Kidney (tissue), 14 donors: ENCODE results near the gene EPDR1. TPM values are rescaled to one million over a fixed set of nuclear protein-coding genes. Genes with fewer than 3 reads are reported as not detected.

ENCODE experiments used
- DNase-seq, 5 donors: peaks; one replicate each; pipeline ENCODE4 v3.0.0-alpha.2; 2013 to 2020
- FAIRE-seq: peaks from 2 replicates; lab custom pipeline; 2012; peaks lifted over from hg19 to GRCh38; lab: Jason Lieb, UNC
- H3K27ac ChIP-seq, 2 donors: one replicate each; pipeline ENCODE4 v1.7.0; 2013; ENCODE audit warnings: low read depth in 2 of 2, low read length in 2 of 2, inconsistent platforms in 1 of 2
- H3K27me3 ChIP-seq: one replicate; pipeline ENCODE4 v1.7.1; 2013; ENCODE audit warnings: low read length, inconsistent platforms; ENCODE audit not compliant: control insufficient read depth, insufficient read depth
- H3K36me3 ChIP-seq, 3 donors: one replicate each; pipeline versions ENCODE4 v1.7.0 to v1.7.1; 2013; ENCODE audit warnings: low read length in 3 of 3, control low read depth in 1 of 3, inconsistent platforms in 1 of 3; ENCODE audit not compliant: insufficient read depth in 3 of 3, control insufficient read depth in 2 of 3
- H3K4me1 ChIP-seq, 3 donors: one replicate each; pipeline versions ENCODE4 v1.7.0 to v1.7.1; 2013; ENCODE audit warnings: low read length in 3 of 3, inconsistent platforms in 1 of 3, low read depth in 1 of 3; ENCODE audit not compliant: control insufficient read depth in 2 of 3, insufficient read depth in 2 of 3
- H3K4me3 ChIP-seq, 3 donors: one replicate each; pipeline versions ENCODE4 v1.7.0 to v1.8.1; 2013; ENCODE audit warnings: low read length in 3 of 3, control low read depth in 1 of 3, inconsistent platforms in 1 of 3
- H3K9ac ChIP-seq, 3 donors: one replicate each; pipeline versions ENCODE4 v1.7.0 to v1.7.1; 2013; ENCODE audit warnings: low read length in 3 of 3, control low read depth in 1 of 3, inconsistent platforms in 1 of 3
- H3K9me3 ChIP-seq, 3 donors: one replicate each; pipeline versions ENCODE4 v1.7.0 to v1.7.1; 2013; ENCODE audit warnings: low read length in 3 of 3, control low read depth in 1 of 3, inconsistent platforms in 1 of 3; ENCODE audit not compliant: control insufficient read depth in 2 of 3, insufficient read depth in 1 of 3
- intact Hi-C: fragments of 100-400 bp; cut with DNase I; formaldehyde crosslinking; loops from one replicate; pipeline ENCODE4 v1.11.1; 2022
- polyA plus RNA-seq: library from polyadenylated mRNA; stranded (reverse); fragments of 350-450 nt; fragmentation: Illumina TruSeq; extraction: RNeasy Lipid Tissue Mini Kit (QIAGEN cat#74804); gene quantifications from one replicate; pipeline ENCODE4 v1.2.3, GENCODE V29; 2014; ENCODE audit warnings: low read depth, low replicate concordance; ENCODE audit not compliant: insufficient read depth
- total RNA-seq: library from RNA; stranded (reverse); fragmentation: NEBNext Ultra II Directional; extraction: Animal tissue kit (Norgen Biotek cat#: 25700); gene quantifications from one replicate; pipeline ENCODE4 v1.2.1, GENCODE V29; 2021
- TF ChIP-seq, protein P1 (sequence below): IDR thresholded peaks from 3 replicates; pipeline ENCODE4 v1.5.1; 2012; ENCODE audit warnings: mild to moderate bottlenecking, moderate library complexity, borderline replicate concordance; ENCODE audit not compliant: insufficient read depth; ENCODE audit errors: extremely low read depth
- donor health status: control.
- donor health status: control.
- donor health status: control.
- donor health status: control.
- donor health status: control.
- donor health status: DM: yes; HTN: yes; CAD: no.
- donor health status: Normal renal cell carcinoma (clear cell type).

The EPDR1 gene
- total and polyA plus RNA-seq, 2 donors from 2014 or later = 17.0 to 25.2 TPM

DNA sequence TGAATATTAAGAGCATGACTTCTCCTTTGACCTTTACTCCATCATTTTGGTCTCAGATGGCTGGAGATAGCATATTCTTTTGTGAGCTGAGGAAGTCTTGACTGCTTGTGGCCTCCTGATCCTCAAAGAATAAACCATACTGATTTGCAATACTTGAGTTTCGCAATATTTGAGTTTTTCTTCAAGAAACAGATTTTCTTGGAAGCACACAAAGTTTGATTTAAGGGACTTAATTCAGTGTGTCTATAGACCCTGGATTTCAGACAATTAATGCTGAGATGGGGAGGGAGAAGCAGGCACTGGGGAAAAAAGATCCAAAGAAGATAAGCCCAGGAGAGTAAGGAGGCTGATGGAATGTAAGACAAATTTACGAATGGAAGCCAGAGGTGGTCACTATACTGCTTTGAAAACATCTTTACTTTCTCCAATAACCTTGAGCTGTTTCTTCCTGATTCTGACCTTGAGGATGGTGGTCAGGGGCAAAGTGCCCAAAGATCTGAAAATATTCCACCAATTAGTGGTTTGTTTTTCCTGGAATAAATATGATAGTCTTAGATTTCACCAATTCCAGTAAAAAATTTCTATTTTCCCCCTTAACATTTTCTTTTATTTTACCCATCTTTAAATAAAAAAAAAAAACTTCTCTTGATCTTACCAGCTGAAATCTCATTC, 7.5 kb downstream of the EPDR1 start:
- intact Hi-C loops = no loop called here
- Histone ChIP-seq H3K9ac (no peak overlapping the region), H3K27me3 (no peaks in the 10 kb centered on the region), H3K9me3 (no peaks in the 10 kb centered on the region), H3K27ac (no peak overlapping the region), H3K4me3 (no peak overlapping the region), H3K4me1 (peaks cover 0 to 2% (median 0%) of the 10 kb centered on the region in 3 donors), H3K36me3 (no peaks in the 10 kb centered on the region)
- DNase-seq (no peak), FAIRE-seq (no peak)
- TF ChIP-seq, protein P1, sequence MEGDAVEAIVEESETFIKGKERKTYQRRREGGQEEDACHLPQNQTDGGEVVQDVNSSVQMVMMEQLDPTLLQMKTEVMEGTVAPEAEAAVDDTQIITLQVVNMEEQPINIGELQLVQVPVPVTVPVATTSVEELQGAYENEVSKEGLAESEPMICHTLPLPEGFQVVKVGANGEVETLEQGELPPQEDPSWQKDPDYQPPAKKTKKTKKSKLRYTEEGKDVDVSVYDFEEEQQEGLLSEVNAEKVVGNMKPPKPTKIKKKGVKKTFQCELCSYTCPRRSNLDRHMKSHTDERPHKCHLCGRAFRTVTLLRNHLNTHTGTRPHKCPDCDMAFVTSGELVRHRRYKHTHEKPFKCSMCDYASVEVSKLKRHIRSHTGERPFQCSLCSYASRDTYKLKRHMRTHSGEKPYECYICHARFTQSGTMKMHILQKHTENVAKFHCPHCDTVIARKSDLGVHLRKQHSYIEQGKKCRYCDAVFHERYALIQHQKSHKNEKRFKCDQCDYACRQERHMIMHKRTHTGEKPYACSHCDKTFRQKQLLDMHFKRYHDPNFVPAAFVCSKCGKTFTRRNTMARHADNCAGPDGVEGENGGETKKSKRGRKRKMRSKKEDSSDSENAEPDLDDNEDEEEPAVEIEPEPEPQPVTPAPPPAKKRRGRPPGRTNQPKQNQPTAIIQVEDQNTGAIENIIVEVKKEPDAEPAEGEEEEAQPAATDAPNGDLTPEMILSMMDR = no peak

DNA sequence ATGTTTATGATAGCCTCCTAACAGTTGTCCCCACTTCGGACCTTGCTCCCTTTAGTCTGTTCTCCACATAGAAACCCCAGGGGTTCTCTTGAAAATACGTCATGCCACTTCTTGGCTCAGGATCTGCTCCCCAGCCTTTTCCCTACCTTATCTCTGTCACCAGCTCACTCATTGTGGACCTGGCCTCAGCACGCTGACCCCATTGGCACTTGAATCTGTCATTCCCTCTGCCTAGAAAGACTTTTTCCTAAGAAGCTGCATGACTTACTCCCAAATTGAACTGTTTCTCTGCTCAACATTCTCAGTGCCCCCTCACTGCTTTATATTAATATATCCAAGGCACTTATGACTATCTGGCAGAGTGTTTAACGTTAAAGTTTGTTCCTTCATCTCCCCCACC, 8.4 kb downstream of the EPDR1 start:
- DNase-seq (no peak), FAIRE-seq (no peak)
- Histone ChIP-seq H3K27me3 (no peaks in the 10 kb centered on the region), H3K27ac (no peak overlapping the region), H3K4me3 (no peak overlapping the region), H3K36me3 (no peaks in the 10 kb centered on the region), H3K4me1 (peaks cover 0 to 2% (median 0%) of the 10 kb centered on the region in 3 donors), H3K9me3 (no peaks in the 10 kb centered on the region), H3K9ac (no peak overlapping the region)
- intact Hi-C loops = no loop called here
- TF ChIP-seq, protein P1 = no peak

DNA sequence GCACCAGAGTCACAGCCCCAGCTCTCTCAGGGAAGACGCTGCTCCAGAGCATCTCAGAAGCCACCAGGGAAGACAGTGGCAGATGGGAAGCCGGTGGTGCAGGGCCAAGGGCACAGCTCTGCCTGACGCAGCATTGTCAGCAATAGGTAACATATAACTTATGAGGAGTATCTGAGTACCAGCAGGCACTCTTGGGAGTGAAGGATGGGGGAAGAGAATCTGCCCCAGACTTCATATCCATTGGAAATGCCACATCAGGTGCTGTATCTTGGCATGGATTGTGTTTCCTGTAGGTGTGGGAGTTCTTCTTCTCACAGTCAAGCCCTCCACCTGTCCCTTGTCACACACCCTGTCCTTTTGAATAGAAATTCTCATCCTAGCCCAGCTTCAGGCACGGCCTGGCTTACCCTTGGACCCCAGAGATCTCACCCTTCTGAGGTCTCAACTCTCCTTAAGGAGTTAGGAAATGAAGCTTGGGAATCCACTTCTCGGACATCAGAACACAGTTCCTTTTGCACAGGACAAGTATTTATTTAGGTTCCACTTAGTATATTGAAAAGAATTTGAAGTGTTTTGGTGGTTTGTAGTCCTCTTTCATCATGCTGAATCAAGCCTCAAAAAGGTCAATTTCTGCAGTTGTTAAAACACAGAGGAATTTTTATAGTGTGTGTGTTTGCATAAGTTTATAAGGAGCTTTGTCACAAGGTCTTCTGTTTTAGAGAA, 9.9 kb downstream of the EPDR1 start:
- intact Hi-C loops = no loop called here
- DNase-seq (peak in 1 of 5 donors; percentile 13), FAIRE-seq (no peak)
- Histone ChIP-seq H3K4me1 (peaks cover 0 to 2% (median 0%) of the 10 kb centered on the region in 3 donors), H3K27me3 (no peaks in the 10 kb centered on the region), H3K9ac (no peak overlapping the region), H3K9me3 (no peaks in the 10 kb centered on the region), H3K4me3 (no peak overlapping the region), H3K36me3 (no peaks in the 10 kb centered on the region), H3K27ac (no peak overlapping the region)
- TF ChIP-seq, protein P1 = no peak
